ENCODE results near the gene TTLL6.

DNA sequence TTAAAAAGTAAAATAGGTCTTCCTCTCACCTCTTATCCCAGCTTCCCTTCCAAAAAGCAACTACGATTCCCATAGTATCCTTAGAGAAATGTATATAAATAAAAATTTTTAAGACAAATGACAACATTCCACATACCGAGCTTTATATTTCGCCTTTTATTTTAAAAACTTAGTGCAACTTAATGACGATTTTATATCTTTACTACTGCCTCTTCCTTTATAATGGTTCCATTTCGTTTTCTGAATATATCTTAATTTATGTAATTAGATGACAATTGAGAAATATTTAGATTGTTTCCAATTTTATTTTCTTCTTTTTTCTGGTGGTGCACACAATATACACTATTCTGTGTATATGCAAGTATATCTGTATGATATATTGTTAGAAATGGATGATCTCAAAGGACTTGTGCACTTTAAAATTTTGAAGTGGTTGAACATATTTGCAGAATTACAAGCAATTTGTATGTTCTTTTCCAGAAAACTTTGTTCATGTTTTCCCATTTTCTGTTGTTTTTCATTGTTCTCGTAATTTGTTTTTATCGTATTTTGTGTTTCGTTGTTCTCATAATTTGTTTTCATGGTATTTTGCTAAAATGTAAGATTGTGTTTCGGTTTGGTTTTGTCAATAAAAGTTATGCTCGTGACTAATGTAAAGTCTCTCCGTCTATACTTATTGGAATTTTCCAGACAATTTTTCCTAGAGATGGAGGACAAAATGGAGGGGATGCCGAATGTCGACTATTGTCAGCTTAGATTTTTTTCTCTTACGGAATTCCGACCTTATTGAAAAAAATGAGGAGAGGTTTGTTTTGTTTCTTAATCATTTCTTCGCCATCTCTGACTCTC is 68.1 kb downstream of the TTLL6 start:
- TF ChIP-seq SUZ12 (IDR thresholded peaks at IDR 0.05; ENCODE audit: extremely low read depth, insufficient read depth, insufficient read length), result no peak
- TF ChIP-seq YY1 (IDR thresholded peaks at IDR 0.05; ENCODE audit: insufficient read depth, insufficient read length), result no peak
